HUES64 (cell line): Measurements from ENCODE around the gene CNTNAP2.

Source experiments
- H3K27ac ChIP-seq: 2 replicates; pipeline ENCODE4 v1.7.0; 2013; ENCODE audit warnings: low read depth, low read length, inconsistent platforms
- H3K27me3 ChIP-seq: 2 replicates; pipeline ENCODE4 v1.6.1; 2013; ENCODE audit warnings: mild to moderate bottlenecking, low read length; ENCODE audit not compliant: insufficient read depth
- H3K36me3 ChIP-seq: 2 replicates; pipeline ENCODE4 v1.6.1; 2013; ENCODE audit warnings: mild to moderate bottlenecking, low read length; ENCODE audit not compliant: insufficient read depth
- H3K4me1 ChIP-seq: 2 replicates; pipeline ENCODE4 v1.6.1; 2013; ENCODE audit warnings: mild to moderate bottlenecking, low read length, moderate library complexity; ENCODE audit not compliant: insufficient read depth
- H3K4me3 ChIP-seq: 2 replicates; pipeline ENCODE4 v1.5.1; 2013; ENCODE audit warnings: mild to moderate bottlenecking, low read length, moderate library complexity
- H3K9ac ChIP-seq: 2 replicates; pipeline ENCODE4 v1.6.1; 2013; ENCODE audit warnings: mild to moderate bottlenecking, low read depth, low read length
- H3K9me3 ChIP-seq: 2 replicates; pipeline ENCODE4 v1.6.1; 2013; ENCODE audit warnings: low read depth, low read length; ENCODE audit not compliant: insufficient read depth
- WGBS: fragments of 150-250, 120-280 bp; methylation state at CpG from one replicate; pipeline ENCODE4 v1.1.7; 2013; ENCODE audit warnings: missing lambda C conversion rate; 5-methylcytosine and 5-hydroxymethylcytosine counted together

Gene CNTNAP2

GRCh38 chr7:146755585-146755984 is 639.0 kb downstream of the CNTNAP2 start:
- H3K27me3 ChIP-seq = no peaks in the 10 kb centered on the region
- H3K36me3 ChIP-seq = no peaks in the 10 kb centered on the region
- 100% methylated on average over 2 of the region's 2 CpGs for WGBS
- H3K4me1 ChIP-seq = no peaks in the 10 kb centered on the region
- no peak overlapping the region for H3K27ac ChIP-seq
- H3K9me3 ChIP-seq = peaks cover 8% of the 10 kb centered on the region
- H3K4me3 ChIP-seq = no peak overlapping the region
- no peak overlapping the region for H3K9ac ChIP-seq

GRCh38 chr7:146764458-146764857 is 647.9 kb downstream of the CNTNAP2 start:
- no peaks in the 10 kb centered on the region for H3K4me1 ChIP-seq
- H3K36me3 ChIP-seq = no peaks in the 10 kb centered on the region
- H3K9ac ChIP-seq = no peak overlapping the region
- no peak overlapping the region for H3K27ac ChIP-seq
- no peaks in the 10 kb centered on the region for H3K27me3 ChIP-seq
- H3K9me3 ChIP-seq = no peaks in the 10 kb centered on the region
- no peak overlapping the region for H3K4me3 ChIP-seq
- WGBS = 97% methylated on average over 2 of the region's 3 CpGs

- H3K9ac ChIP-seq = no peak overlapping the region
- no peaks in the 10 kb centered on the region for H3K9me3 ChIP-seq
- WGBS = 85% methylated on average over 2 of the region's 3 CpGs
- no peaks in the 10 kb centered on the region for H3K4me1 ChIP-seq
- no peak overlapping the region for H3K4me3 ChIP-seq
- no peaks in the 10 kb centered on the region for H3K36me3 ChIP-seq
- no peak overlapping the region for H3K27ac ChIP-seq
- no peaks in the 10 kb centered on the region for H3K27me3 ChIP-seq
These were observed 652.4 kb downstream of the CNTNAP2 start for GRCh38 chr7:146768957-146769356.

GRCh38 chr7:146772601-146773000 is 656.0 kb downstream of the CNTNAP2 start:
- Histone ChIP-seq H3K27ac (no peak overlapping the region), H3K36me3 (no peaks in the 10 kb centered on the region), H3K4me1 (no peaks in the 10 kb centered on the region), H3K9me3 (no peaks in the 10 kb centered on the region), H3K4me3 (no peak overlapping the region), H3K27me3 (no peaks in the 10 kb centered on the region), H3K9ac (no peak overlapping the region)
- WGBS = 79% methylated on average over 5 of the region's 5 CpGs

- Histone ChIP-seq H3K9ac (no peak overlapping the region), H3K4me3 (no peak overlapping the region), H3K9me3 (no peaks in the 10 kb centered on the region), H3K4me1 (no peaks in the 10 kb centered on the region), H3K36me3 (no peaks in the 10 kb centered on the region), H3K27ac (no peak overlapping the region), H3K27me3 (no peaks in the 10 kb centered on the region)
- 99% methylated on average over 5 of the region's 5 CpGs for WGBS
These were observed 656.9 kb downstream of the CNTNAP2 start for GRCh38 chr7:146773506-146773905.

GRCh38 chr7:146781352-146782116 is 664.9 kb downstream of the CNTNAP2 start:
- Histone ChIP-seq H3K9ac (no peak overlapping the region), H3K4me3 (no peak overlapping the region), H3K27me3 (no peaks in the 10 kb centered on the region), H3K27ac (no peak overlapping the region), H3K4me1 (no peaks in the 10 kb centered on the region), H3K36me3 (no peaks in the 10 kb centered on the region), H3K9me3 (no peaks in the 10 kb centered on the region)
- WGBS = 95% methylated on average over 12 of the region's 12 CpGs

- Histone ChIP-seq H3K9me3 (no peaks in the 10 kb centered on the region), H3K36me3 (no peaks in the 10 kb centered on the region)
These were observed 670.7 kb downstream of the CNTNAP2 start for GRCh38 chr7:146787266-146787665.

GRCh38 chr7:146788008-146788407 is 671.4 kb downstream of the CNTNAP2 start:
- no peaks in the 10 kb centered on the region for H3K36me3 ChIP-seq
- H3K27me3 ChIP-seq = no peaks in the 10 kb centered on the region
- WGBS = 92% methylated on average over 15 of the region's 15 CpGs
- H3K27ac ChIP-seq = no peak overlapping the region
- no peaks in the 10 kb centered on the region for H3K9me3 ChIP-seq
- peaks cover 27% of the 10 kb centered on the region for H3K4me1 ChIP-seq
- no peak overlapping the region for H3K9ac ChIP-seq
- H3K4me3 ChIP-seq = no peak overlapping the region

More at GRCh38 chr7:146787266-146787665, 670.7 kb downstream of the CNTNAP2 start:
- Histone ChIP-seq H3K27ac (no peak overlapping the region), H3K27me3 (no peaks in the 10 kb centered on the region), H3K4me3 (no peak overlapping the region), H3K9ac (no peak overlapping the region), H3K4me1 (peaks cover 19% of the 10 kb centered on the region)
- 96% methylated on average over 18 of the region's 18 CpGs for WGBS

GRCh38 chr7:146791344-146792285 is 675.0 kb downstream of the CNTNAP2 start:
- Histone ChIP-seq H3K27me3 (no peaks in the 10 kb centered on the region), H3K9me3 (peaks cover 11% of the 10 kb centered on the region; the same call in 1 of the 2 replicates), H3K36me3 (no peaks in the 10 kb centered on the region), H3K27ac (peak overlapping the region; percentile 87), H3K9ac (peak overlapping the region; percentile 18; the same call in 1 of the 2 replicates), H3K4me3 (no peak overlapping the region), H3K4me1 (peaks cover 29% of the 10 kb centered on the region)
- 26% methylated on average over 7 of the region's 7 CpGs for whole genome bisulfite sequencing

- no peaks in the 10 kb centered on the region for H3K4me1 ChIP-seq
- H3K9ac ChIP-seq = no peak overlapping the region
- no peak overlapping the region for H3K27ac ChIP-seq
- H3K27me3 ChIP-seq = no peaks in the 10 kb centered on the region
- no peak overlapping the region for H3K4me3 ChIP-seq
- peaks cover 9% of the 10 kb centered on the region; the same call in 1 of the 2 replicates for H3K9me3 ChIP-seq
- WGBS = 97% methylated on average over 1 of the region's 1 CpG
- no peaks in the 10 kb centered on the region for H3K36me3 ChIP-seq
These were observed 688.0 kb downstream of the CNTNAP2 start for GRCh38 chr7:146804620-146805019.

GRCh38 chr7:146805082-146805481 is 688.5 kb downstream of the CNTNAP2 start:
- Histone ChIP-seq H3K9me3 (peaks cover 6% of the 10 kb centered on the region; the same call in 1 of the 2 replicates), H3K4me1 (no peaks in the 10 kb centered on the region), H3K9ac (no peak overlapping the region), H3K27me3 (no peaks in the 10 kb centered on the region), H3K36me3 (no peaks in the 10 kb centered on the region), H3K27ac (no peak overlapping the region), H3K4me3 (no peak overlapping the region)
- WGBS = 100% methylated on average over 1 of the region's 1 CpG
